Choroid plexus epithelial cell (primary cell): ENCODE data around the gene SPINK14.

Experiments used
- DNase-seq: peaks from one replicate; pipeline ENCODE4 v3.0.0-alpha.2; 2010; ENCODE audit warnings: low read depth
- H3K4me3 ChIP-seq: 2 replicates; pipeline ENCODE4 v1.5.1; 2011; ENCODE audit warnings: low read depth, mild to moderate bottlenecking, control low read depth, low read length, moderate library complexity
- CTCF ChIP-seq: conservative IDR thresholded peaks from 2 replicates; pipeline ENCODE4 v1.5.1; 2011; ENCODE audit warnings: low read depth, mild to moderate bottlenecking, control low read depth, inconsistent platforms, low read length, moderate library complexity

Gene SPINK14

GRCh38 chr5:148166550-148167283 is 1.6 kb upstream of the SPINK14 start:
- TF ChIP-seq CTCF, result no peak
- no peak for DNase-seq
- no peak overlapping the region for H3K4me3 ChIP-seq

DNA sequence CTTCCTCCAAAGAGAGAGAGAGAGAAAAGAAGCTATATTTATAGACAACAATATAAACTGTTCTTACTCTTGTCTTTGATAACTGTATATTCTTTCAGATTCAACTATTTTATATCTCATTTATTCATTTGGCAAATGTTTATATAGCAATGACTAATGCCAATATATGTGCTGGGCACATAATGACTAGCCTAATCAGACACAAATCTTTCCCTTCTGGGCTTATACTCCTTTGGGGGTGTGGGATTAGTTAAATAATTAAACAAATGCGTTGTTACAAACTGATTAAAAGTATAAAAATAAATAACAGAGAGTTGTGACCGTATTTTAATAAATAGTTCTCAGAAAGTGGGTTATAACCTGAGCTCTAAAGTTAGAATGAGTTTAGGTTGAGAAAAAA is 4.0 kb downstream of the SPINK14 start:
- H3K4me3 ChIP-seq, result no peak overlapping the region
- no peak for TF ChIP-seq CTCF
- no peak for DNase-seq

- no peak for TF ChIP-seq CTCF
- DNase-seq, result no peak
- H3K4me3 ChIP-seq, result no peak overlapping the region
Measured at GRCh38 chr5:148176480-148176879, 8.1 kb downstream of the SPINK14 start.

DNA sequence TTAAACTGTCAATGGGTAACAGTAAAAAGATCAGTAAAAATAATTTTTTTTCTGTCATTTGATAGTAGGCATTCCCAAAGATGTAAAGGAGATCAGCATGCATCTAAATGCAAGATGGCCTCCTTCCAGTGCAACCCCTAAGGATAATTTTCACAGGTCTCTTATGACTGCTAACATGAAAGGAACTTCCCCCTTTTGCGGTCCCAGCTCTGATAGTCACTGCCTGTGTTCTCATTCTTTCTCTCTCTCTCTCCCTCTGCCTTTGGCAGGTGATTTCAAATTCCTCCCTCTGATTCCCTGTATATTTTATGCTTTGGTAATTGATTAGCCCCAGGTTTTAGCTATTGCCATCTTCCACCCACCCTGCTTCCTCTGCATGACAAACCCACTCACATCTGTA is 8.9 kb downstream of the SPINK14 start:
- H3K4me3 ChIP-seq, result no peak overlapping the region
- no peak for TF ChIP-seq CTCF

DNA sequence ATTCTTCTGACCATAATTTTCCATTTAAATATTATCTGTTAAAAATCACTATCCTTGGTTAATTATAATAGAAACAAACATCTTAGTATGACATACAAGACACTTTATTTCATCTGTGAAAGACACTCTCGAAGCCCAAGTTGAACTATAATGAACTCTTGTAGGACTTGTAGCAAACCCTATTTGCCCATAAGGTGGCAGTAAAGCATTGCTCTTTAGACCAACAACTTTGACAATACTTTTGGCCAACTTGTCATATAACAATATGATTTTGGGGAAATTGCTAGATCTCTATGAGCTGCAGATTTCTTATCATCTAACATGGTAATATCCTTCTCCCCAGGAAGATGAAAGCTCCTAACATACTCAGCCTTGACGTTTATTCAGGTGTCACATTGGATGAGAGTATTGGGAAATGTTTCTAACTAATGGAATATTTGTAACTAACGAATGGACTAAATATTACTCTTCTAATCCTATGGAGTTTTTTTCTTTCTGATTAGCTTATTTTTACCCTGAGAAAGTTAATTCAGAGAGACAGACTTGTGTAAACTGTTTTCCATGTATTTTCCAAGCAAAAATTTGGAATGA is 11.0 kb downstream of the SPINK14 start:
- peak; percentile 74 for TF ChIP-seq CTCF
- peak; percentile 82 for DNase-seq
- no peak overlapping the region for H3K4me3 ChIP-seq

More for the DNA sequence above, 8.9 kb downstream of the SPINK14 start:
- no peak for DNase-seq

- TF ChIP-seq CTCF, result no peak
- peak; percentile 66 for DNase-seq
- no peak overlapping the region for H3K4me3 ChIP-seq
Measured at GRCh38 chr5:148186248-148187003, 18.1 kb downstream of the SPINK14 start.

GRCh38 chr5:148191010-148191409 is 22.7 kb downstream of the SPINK14 start:
- no peak for DNase-seq
- H3K4me3 ChIP-seq, result no peak overlapping the region
- TF ChIP-seq CTCF, result no peak
